Activated naive CD8-positive, alpha-beta T cell (primary cell): ENCODE results near the gene BORCS8.
"Not testable (repeated sequence)": the region's sequence is repeated elsewhere in the genome, so short reads cannot be mapped to it uniquely, and the experiment has no call there.

Source experiments
- H3K27ac Mint-ChIP-seq: one replicate; pipeline ENCODE4 v1.8.0; 2021; ENCODE audit warnings: mixed read lengths
- H3K27me3 Mint-ChIP-seq: one replicate; pipeline ENCODE4 v1.8.0; 2021; ENCODE audit warnings: mixed read lengths
- H3K36me3 Mint-ChIP-seq: one replicate; pipeline ENCODE4 v1.8.0; 2021; ENCODE audit warnings: mixed read lengths
- H3K4me1 Mint-ChIP-seq: one replicate; pipeline ENCODE4 v1.8.0; 2021; ENCODE audit warnings: low read depth, mixed read lengths
- H3K4me3 Mint-ChIP-seq: one replicate; pipeline ENCODE4 v1.8.0; 2021; ENCODE audit warnings: mild to moderate bottlenecking, mixed read lengths
- H3K9me3 Mint-ChIP-seq: one replicate; pipeline ENCODE4 v1.8.0; 2021; ENCODE audit warnings: low read depth, mixed read lengths

BORCS8 gene

GRCh38 chr19:19135713-19136112 is 56.2 kb downstream of the BORCS8 start:
- not testable (repeated sequence) for H3K4me3 Mint-ChIP-seq, H3K9me3 Mint-ChIP-seq, H3K27me3 Mint-ChIP-seq, H3K27ac Mint-ChIP-seq, H3K36me3 Mint-ChIP-seq
- peaks cover 22% of the 10 kb centered on the region for H3K4me1 Mint-ChIP-seq

GRCh38 chr19:19134687-19135158 is 57.2 kb downstream of the BORCS8 start:
- Mint-ChIP-seq H3K9me3 (no peaks in the 10 kb centered on the region), H3K4me1 (peaks cover 22% of the 10 kb centered on the region), H3K27me3 (no peaks in the 10 kb centered on the region), H3K4me3 (no peak overlapping the region), H3K27ac (no peak overlapping the region), H3K36me3 (peaks cover 4% of the 10 kb centered on the region)

GRCh38 chr19:19133985-19134384 is 58.0 kb downstream of the BORCS8 start:
- H3K27me3 Mint-ChIP-seq, result no peaks in the 10 kb centered on the region
- H3K36me3 Mint-ChIP-seq, result peaks cover 4% of the 10 kb centered on the region
- H3K9me3 Mint-ChIP-seq, result no peaks in the 10 kb centered on the region
- peaks cover 22% of the 10 kb centered on the region for H3K4me1 Mint-ChIP-seq
- no peak overlapping the region for H3K27ac Mint-ChIP-seq
- no peak overlapping the region for H3K4me3 Mint-ChIP-seq

GRCh38 chr19:19132912-19133311 is 59.0 kb downstream of the BORCS8 start:
- H3K27ac Mint-ChIP-seq, result no peak overlapping the region
- H3K36me3 Mint-ChIP-seq, result peaks cover 8% of the 10 kb centered on the region
- H3K27me3 Mint-ChIP-seq, result no peaks in the 10 kb centered on the region
- H3K4me1 Mint-ChIP-seq, result peaks cover 14% of the 10 kb centered on the region
- no peaks in the 10 kb centered on the region for H3K9me3 Mint-ChIP-seq
- H3K4me3 Mint-ChIP-seq, result no peak overlapping the region

GRCh38 chr19:19131989-19132388 is 60.0 kb downstream of the BORCS8 start:
- Mint-ChIP-seq H3K36me3 (peaks cover 9% of the 10 kb centered on the region), H3K27ac (no peak overlapping the region), H3K27me3 (no peaks in the 10 kb centered on the region), H3K9me3 (no peaks in the 10 kb centered on the region), H3K4me1 (peaks cover 7% of the 10 kb centered on the region), H3K4me3 (no peak overlapping the region)
